GM19193 (cell line): ENCODE data around the gene CBARP.

Source experiments
- POLR2A ChIP-seq: IDR thresholded peaks from 4 replicates; pipeline ENCODE4 v1.6.1; 2011; ENCODE audit not compliant: insufficient read depth, insufficient read length; ENCODE audit errors: extremely low read depth

The CBARP gene

DNA sequence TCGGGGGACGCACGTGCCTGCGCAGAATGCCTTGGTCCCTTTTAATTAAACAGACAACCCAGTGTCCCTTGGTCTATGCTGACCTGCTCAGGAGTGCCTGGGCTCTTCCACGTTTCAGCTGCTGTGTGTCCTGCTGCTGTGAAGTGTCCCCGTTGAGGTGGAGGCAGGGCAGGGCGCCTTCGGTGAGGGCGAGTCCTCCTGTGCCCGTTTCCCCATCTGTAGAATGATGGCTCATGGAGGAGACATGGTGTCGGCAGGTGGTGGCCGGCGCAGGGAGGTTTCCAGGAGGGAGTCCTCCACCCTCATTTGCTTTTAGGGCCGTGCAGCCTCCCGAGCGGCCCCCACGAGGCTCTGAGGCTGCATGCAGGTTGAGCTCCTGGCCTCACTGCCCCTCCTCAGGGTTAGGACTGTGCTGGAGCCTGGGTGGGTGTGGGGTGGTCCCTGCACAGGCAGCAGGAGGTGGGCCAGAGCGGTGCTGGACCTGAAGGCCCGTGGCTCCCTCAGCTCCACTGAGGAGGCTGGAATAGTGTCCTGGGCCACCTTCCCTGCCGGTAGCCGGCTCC is 23.4 kb downstream of the CBARP start:
- TF ChIP-seq POLR2A, result no peak

DNA sequence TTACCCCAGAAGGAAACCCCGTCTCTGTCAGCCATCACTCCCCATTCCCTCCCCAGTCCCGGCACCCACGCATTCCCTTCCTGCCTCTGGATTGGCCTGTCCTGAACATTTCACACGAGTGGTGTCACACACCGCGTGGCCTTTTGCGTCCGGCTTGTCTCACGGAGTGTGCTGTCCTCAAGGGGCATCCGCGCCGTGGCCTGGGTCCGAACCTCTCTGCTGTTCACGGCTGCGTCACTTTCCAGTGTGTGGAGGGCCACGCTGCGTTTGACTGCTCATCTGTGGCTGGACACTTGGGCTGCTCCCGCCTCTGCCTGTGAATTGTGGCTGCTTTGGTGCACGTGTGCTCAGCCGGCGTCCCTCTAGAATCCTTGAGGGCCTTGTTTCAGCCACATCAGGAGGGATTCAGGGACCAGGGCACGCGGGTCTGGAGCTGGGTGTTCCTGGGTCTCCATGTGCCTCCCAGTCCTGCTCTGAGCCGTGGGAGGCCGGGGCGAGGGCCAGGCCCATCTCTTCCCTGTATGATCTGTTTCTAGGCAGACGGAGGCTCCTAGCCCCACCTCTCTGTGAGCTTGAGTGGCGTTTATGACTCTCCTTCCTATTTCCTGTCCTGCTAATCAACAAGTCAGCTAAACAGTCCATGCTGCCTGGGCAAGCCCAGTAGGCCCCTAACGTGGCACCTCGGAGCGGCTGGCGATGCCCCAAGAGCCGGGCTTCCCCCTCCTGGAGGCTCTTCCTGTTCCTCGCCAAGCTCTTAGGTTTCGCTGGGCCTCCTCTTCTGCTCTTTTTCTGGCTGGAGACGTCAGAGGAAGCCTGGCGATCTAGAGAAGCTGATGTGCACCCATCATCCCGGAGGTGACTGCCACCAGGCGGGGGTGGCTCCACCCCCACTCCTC is 24.2 kb downstream of the CBARP start:
- TF ChIP-seq POLR2A, result no peak

DNA sequence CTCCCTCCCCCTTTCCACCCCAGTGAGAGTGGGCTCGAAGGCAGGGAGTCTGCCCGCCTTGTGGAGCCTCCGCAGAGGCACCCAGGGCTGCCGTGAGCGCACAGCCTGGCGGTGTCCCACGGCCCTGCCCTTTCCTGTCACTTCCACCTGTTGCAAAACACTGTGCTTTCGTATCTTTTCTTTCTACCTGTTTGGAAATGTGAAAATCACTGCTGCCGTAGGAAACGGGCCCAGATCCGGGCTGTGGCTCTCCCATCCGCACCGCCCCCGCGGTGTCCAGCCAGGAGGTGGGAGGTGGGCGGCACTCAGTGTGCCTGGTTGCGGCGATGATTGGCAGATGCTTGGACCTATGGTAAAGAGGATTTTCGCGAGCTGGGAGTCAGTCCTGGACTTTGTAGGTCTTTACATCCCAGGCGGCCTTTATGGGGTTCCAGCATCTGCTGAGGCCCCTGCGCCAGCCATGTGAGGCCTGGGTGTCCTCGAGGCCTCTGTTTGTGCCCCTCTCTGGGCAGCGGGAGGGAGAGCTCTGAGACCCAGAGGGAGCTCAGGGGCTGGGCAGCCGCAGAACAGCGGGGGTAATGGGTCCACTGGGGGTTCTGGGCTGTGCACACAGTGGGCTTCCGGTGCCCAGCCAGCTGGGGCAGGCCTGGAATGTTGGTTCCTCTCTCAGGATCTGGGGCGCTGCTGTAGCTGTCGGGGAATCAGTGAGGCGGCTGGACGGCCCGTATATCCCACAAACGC is 26.1 kb downstream of the CBARP start:
- no peak for TF ChIP-seq POLR2A

DNA sequence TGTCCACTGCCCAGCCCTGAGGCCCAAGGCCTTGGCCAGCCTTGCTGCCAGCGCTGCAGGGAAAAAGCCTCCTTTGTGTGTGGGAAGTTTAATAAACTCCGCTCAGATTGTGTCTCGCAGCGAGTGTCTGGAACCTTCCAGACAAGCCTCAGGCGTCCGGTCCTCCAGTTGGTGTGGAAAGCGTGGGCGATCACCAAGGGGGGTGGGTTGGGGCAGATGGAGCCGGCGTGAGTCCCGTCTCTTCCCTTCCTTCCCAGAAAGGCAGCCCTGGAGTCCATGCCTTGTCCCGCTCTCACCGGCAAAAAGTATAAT is 27.6 kb downstream of the CBARP start:
- TF ChIP-seq POLR2A, result no peak

DNA sequence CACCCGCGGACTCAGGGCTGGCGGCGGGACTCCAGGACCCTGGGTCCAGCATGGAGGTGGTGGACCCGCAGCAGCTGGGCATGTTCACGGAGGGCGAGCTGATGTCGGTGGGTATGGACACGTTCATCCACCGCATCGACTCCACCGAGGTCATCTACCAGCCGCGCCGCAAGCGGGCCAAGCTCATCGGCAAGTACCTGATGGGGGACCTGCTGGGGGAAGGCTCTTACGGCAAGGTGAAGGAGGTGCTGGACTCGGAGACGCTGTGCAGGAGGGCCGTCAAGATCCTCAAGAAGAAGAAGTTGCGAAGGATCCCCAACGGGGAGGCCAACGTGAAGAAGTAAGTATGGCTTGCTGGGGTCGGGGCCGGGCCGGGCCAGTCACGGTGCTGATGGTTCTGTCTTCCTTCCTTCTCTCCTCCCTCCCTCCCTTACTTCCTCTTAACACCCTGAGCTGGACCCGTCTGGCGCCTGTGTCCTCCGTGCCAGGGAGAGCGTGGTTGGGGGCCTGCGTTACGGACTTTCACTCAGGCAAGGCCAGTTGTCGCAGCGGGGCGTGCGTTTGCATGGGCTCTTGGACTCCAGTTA is 30.8 kb downstream of the CBARP start:
- TF ChIP-seq POLR2A, result no peak

DNA sequence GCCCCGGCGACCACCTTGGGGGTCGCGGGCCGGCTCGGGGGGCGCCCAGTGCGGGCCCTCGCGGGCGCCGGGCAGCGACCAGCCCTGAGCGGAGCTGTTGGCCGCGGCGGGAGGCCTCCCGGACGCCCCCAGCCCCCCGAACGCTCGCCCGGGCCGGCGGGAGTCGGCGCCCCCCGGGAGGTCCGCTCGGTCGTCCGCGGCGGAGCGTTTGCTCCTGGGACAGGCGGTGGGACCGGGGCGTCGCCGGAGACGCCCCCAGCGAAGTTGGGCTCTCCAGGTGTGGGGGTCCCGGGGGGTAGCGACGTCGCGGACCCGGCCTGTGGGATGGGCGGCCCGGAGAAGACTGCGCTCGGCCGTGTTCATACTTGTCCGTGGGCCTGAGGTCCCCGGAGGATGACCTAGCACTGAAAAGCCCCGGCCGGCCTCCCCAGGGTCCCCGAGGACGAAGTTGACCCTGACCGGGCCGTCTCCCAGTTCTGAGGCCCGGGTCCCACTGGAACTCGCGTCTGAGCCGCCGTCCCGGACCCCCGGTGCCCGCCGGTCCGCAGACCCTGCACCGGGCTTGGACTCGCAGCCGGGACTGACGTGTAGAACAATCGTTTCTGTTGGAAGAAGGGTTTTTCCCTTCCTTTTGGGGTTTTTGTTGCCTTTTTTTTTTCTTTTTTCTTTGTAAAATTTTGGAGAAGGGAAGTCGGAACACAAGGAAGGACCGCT is 31.5 kb downstream of the CBARP start:
- TF ChIP-seq POLR2A, result no peak

- peak; percentile 66 for TF ChIP-seq POLR2A
Measured at GRCh38 chr19:1205114-1206099, 32.4 kb downstream of the CBARP start, which contains the start of gene STK11. TSS of gene STK11 (plus strand) at chr19:1205778. CDS start at chr19:1206914, 1,136 bp downstream.

DNA sequence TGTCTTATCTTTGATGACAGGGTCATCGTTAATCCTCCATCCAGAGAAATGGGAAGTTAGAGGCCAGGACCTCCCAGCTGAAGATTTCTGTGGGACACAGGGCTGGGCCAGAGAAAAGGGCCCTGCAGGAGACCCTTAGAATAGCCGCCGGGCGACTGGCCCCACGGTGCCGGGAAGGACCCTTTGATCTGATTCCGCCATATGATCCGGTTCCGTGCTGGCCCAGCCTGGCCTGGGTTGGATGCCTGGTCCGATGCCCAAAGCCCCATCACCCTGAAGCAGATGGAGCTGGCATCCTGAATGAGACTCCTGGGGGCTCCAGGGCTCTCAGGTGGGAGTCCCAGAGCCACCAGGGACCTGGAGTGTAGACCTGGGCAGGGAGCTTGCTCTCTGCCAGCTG is 38.3 kb downstream of the CBARP start:
- no peak for TF ChIP-seq POLR2A

DNA sequence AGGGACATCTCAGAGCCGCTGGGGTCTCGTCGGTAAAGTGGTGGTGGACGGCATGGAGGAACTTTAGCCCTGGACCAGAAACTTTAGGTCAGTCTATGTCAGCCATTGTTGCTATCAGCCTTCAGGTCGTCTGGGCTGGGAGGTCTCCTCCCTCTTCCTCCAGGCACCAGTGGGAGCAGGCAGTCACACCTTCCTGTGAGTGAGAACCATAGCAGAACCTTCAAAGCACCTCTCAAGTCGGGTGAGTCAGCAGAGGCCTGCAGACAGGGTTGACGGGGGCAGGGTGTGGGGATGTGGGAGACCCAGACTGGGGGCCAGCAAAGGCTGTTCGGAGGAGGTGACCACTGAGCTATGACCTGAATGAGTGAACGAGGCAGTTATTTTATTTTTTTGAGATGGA is 48.4 kb downstream of the CBARP start:
- no peak for TF ChIP-seq POLR2A

GRCh38 chr19:1183543-1184172 is 54.1 kb downstream of the CBARP start:
- no peak for TF ChIP-seq POLR2A

DNA sequence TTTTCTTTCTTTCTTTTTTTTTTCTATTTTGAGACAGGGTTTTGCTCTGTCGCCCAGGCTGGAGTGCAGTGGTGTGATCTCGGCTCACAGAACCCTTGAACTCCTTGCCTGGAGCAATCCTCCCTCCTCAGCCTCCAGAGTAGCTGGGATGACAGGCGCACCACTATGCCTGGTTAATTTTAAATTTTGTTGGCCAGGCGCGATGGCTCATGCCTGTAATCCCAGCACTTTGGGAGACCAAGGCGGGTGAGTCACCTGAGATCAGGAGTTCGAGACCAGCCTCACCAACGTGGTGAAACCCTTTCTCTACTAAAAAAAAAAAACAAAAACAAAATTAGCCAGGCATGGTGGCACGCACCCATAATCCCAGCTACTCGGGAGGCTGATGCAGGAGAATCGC is 55.1 kb downstream of the CBARP start:
- TF ChIP-seq POLR2A, result no peak

- TF ChIP-seq POLR2A, result no peak
Measured at GRCh38 chr19:1182068-1182467, 55.7 kb downstream of the CBARP start.

DNA sequence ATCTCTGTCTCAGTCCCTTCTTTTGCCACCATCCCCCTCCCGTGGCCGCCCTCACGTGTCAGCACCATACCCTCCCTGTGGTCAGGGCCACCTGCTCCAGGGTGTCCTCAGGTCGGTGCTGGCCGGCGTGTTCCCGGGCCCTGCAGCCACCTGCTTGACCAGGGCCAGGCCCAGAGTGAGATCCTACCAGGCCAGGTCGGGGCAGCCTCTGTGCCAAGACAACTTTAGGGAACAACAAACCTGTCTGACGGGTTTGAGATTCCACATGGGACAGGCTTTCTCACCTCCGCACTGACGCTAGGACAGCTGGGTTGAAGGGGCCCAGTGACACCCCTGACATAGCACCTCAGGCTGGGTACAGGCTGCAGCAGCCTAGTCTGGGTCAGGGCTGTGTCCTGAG is 56.2 kb downstream of the CBARP start:
- no peak for TF ChIP-seq POLR2A
